Pons (tissue), 1 donor: ENCODE measurements around the gene METTL1.
"Not testable (repeated sequence)": the region's sequence is repeated elsewhere in the genome, so short reads cannot be mapped to it uniquely, and the experiment has no call there.

Experiments
- DNase-seq: peaks from one replicate; pipeline ENCODE4 v3.0.0-alpha.2; 2016; ENCODE audit warnings: low spot score

The METTL1 gene

GRCh38 chr12:57771873-57772428 is at the start of gene METTL1:
METTL1 (minus strand) TSS chr12:57772105; CDS start chr12:57772083, 22 bp downstream.
- DNase-seq, result peak; percentile 92

DNA sequence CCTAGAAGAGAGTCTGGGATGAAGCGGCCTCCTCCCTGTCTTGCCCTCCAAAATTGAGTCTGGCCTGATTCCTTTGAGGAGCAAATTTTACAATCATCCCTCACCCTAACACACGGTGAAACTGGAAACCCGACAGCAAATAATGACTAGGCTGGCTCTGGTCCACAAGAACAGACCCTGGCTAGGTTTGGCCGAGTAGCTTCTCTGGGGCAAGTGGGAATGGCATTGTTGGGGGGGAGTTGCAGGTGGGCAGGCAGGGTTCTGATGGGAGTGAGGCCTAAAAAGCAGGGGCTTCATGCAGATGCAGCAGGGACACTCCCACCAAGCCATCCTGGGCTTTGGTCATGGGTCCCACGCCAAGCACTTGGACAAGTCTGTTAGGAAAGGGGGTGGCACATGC is 49.1 kb upstream of the METTL1 start:
- not testable (repeated sequence) for DNase-seq

DNA sequence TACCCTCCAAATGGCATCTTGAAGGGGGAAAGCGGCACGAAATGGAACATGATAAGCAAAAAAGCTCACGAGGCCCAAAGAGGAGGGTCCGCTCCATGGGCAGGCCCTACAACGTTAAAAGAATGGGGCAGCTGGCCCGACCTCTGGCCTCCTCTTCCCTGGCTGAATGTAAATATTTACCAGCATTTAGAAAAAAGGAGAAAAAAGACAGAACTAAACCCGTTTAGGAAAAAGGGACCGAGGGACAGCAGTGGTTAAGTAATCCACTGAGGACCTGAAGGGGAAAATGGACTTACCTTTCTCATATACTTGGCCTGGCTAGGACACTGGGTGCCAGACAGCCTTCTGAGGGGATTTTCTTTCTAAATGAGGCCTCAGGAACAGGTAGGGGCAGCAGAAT is 48.2 kb upstream of the METTL1 start:
- DNase-seq, result not testable (repeated sequence)

- DNase-seq, result not testable (repeated sequence)
Measured at GRCh38 chr12:57817990-57818331, 46.1 kb upstream of the METTL1 start.

DNA sequence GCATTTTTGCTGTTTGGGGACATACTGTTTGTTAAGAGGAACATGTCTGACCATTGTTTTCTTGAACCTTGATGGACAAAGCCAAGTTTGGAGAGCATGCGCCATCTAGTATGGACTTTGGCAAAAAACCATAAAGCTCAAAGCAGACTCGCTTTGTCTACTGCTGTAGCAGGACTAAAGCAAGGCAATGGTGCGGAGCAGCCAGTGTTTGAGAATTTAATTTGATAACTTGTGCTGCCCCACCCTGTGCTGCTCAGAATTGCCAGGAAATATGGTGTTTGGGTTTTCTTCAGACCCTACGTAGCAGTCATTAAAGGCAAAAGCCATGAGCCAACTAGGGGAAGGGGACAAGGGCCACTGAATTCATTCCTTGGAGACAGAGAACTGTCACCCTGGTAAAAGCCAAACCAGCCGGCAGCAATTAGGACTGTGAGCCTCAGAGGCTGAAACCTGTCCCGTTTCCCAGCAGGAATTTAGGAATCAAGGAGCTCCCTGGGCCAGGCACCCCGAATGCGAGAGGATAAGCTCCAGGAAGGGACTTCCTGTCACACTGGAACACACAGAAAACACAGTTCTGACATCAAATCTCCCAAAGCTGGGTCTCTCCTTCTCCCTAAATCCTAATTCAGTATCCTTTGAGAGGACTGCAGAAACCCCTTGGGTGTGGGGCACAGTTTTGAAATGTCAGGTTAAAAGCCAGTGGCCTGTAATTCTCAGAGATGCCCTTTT is 45.5 kb upstream of the METTL1 start:
- no peak for DNase-seq

DNA sequence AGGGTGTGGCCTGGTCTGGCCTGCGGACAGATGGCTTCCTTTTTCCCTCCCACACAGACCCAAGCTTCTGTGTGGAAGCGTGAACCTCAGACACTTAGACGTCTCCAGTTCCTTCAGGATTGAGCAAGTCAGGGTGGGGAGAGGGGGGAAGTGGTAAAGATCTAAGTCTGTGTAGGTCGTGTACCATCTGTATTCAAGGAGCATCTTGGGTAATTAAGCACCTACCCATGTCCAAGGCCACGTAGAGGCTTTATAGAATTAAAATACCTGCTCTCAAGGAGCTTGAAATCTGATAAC is 44.9 kb upstream of the METTL1 start:
- no peak for DNase-seq

DNA sequence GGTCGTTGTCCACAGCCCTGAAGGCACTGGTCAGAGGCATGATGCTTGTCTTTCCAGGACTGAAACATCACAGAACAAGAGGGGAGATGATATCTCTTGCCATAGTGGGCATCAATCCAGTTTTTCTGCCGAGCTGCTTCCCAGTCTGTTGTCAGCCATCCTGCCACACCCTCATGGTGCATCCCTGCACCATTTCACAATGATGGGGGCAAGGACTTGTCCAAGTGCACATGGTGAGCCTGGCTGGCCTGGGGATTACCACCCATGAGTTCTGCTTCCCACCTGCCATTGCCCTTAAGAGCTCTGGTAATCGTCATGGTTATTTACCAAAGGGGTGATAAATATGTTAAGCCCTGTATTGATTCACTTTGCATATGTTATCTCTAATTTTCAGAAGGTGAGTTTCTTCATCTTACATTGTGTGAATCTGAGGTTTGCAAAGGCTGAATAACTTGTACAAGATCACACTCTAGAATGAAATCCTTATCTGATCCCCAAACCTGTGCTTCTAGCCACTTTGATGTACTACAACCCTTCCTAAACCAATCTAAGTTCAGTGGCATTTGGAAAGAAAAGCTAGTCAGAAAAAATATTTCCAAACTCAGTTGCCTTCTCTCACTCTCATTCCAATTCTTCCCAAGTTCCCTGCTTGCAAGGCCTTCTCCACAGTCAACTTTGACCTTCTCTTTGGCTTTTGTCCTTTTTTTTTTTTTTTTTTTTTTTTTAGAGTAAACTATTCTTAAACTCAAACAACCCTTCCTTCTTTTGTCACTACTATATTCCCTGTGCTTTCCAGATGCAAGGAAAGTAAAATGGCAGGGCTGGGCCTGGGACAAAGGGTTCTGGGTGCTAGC is 44.3 kb upstream of the METTL1 start:
- no peak for DNase-seq

- DNase-seq, result no peak
Measured at GRCh38 chr12:57815177-57816000, 43.5 kb upstream of the METTL1 start.

DNA sequence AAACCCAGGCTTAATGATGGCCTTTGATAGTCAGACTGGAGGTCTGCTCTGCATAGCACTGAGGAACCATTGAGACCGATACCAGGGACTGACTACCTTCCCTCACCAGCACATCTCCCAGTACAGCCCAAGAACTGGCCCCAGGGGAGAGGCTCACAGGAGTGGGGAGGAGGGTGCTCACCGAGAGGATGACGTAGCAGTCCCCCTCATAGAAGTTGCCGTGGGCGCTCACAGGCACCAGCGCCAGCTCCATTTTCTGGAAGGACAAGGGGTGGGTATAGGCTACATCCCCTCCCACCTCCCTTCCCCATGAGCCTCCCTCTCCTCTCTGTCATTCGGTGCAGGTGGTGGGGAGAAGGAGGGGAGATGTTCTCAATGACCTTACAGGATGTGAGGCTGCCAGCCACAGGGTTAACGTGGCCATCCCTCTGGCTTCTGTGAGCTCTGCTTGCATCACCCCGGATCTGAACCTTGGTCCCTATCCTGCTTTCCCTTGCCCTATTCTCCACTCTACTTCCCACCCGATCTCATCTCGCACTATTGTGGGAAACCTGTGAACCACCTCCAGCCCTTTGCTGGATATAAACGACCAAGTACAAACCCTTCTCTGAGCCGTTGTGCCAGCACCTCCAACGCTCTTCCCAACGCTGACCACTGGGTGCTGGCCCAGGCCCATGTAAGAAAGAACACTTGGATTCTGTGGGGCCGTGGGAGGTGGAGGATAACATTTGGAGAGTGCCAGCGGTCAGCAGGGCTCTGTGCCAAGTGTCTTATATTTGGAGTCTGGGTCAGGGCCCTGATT is 42.3 kb upstream of the METTL1 start:
- DNase-seq, result no peak

GRCh38 chr12:57813111-57813970 is 41.4 kb upstream of the METTL1 start:
- DNase-seq, result no peak

- no peak for DNase-seq
Measured at GRCh38 chr12:57811028-57811755, 39.3 kb upstream of the METTL1 start.

- DNase-seq, result no peak
Measured at GRCh38 chr12:57810450-57810849, 38.5 kb upstream of the METTL1 start.

GRCh38 chr12:57809425-57809824 is 37.5 kb upstream of the METTL1 start:
- no peak for DNase-seq

DNA sequence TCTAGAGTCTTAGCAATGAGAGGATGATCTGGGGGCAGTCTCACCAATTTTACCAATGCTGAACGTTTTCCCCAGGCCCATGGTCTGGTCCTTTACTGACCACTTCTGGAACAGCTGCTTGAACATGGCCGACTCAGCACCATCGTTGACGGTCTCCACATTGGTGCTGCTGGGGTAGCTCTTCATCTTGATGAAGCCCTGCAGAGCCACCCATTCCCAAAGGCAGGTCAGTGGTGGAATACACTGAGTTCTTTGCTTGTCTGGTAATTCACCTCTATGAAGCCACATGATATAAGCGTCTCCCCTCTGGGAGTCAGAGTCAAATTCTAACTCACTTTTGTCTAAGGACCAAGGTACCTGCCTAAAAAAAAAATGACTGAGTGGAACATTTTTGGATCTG is 36.4 kb upstream of the METTL1 start:
- no peak for DNase-seq

DNA sequence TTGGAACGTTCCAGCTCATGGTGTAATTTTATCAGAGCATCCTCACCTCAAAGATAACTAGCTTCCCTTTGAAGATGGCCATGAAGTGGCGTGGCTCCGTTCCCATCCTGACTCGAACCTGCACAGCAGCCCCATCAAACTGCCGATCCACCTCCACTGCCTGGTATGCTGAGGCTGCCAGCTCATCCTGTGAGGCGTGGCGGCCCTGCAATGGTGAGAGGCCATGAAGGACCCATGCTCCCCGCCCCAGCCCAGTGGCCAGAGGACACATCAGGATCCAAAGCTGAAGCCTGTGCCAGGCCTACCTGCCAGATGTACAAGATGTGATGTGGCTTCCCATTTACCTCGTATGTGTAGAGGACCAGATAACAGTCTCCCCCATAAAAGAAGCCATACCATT is 35.4 kb upstream of the METTL1 start:
- DNase-seq, result no peak

DNA sequence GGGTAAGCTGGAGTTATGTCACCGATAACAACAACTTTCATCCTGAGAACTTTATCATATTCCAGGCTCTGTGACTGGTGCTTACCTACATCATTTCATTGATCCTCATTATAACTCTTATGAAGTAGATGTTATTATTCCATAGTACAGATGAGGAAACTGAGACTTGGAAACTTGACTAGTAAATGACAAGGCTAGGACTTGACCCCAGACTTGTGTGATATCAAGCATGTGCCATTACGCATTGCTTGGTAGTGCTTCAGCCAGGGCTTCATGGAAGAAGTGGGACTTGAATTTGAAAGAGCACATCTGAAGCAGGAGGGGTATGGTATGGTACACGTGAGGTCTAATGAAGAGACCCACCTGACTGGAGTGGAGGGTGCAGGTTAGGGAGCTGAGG is 34.8 kb upstream of the METTL1 start:
- DNase-seq, result no peak

GRCh38 chr12:57803319-57803893 is 31.5 kb upstream of the METTL1 start:
- no peak for DNase-seq

DNA sequence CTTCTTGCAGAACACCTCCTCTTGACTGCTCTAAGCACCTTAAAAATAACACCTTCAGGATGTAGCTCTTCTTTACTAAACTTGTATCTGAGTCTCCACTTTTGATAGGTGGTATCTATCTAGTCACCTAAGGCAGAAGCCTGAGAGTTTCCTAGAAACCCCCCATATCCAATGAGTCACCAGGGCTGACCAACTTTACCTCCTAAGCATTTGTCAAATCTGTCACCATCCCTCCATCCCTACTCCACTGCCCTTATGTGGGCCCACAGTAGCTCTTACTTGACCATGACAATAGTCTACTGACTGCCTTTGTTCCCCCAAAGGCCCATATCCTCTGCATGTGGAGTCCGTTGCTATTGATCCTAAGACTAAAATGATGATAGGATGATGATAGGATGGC is 30.7 kb upstream of the METTL1 start:
- no peak for DNase-seq

DNA sequence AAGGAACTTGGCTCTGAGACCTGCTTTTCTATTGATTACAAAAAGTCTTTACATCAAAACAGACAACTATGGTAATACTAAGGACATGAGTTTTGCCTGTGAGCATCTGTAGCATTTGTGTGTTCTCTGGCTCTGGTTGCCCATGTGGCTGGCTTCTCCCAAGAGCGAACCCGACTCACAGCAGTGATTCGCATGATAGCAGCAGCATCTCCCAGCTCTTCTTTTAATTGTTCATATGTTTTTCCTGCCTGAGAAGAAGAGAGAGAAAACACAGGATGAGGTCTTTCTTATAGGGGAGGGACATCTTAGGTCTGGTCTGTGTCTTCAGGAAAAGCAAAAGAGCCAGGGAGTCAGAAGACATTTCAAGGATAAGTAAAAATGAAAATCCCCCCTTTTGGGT is 29.1 kb upstream of the METTL1 start:
- DNase-seq, result no peak

- no peak for DNase-seq
Measured at GRCh38 chr12:57797933-57798332, 26.0 kb upstream of the METTL1 start.
